UCSD-AML1 (cell line): ENCODE data around the gene TFPI2.
"Not testable (repeated sequence)": the region's sequence is repeated elsewhere in the genome, so short reads cannot be mapped to it uniquely, and the experiment has no call there.

ENCODE experiments used
- DNase-seq: peaks from one replicate; lab custom pipeline; 2025; ENCODE audit not compliant: unreplicated experiment; lab: John Stamatoyannopoulos, UW

The TFPI2 gene

GRCh38 chr7:93890464-93891068 lies at the start of gene TFPI2:
TFPI2 (minus strand) TSS chr7:93890753; CDS start chr7:93890678, 75 bp downstream.
- no peak for DNase-seq

GRCh38 chr7:93938293-93938692 lies 47.7 kb upstream of the TFPI2 start:
- DNase-seq: no peak

- DNase-seq: no peak
Observed at GRCh38 chr7:93937818-93938217, 47.3 kb upstream of the TFPI2 start.

GRCh38 chr7:93935102-93935501 lies 44.5 kb upstream of the TFPI2 start:
- no peak for DNase-seq

- no peak for DNase-seq
Observed at GRCh38 chr7:93933156-93933555, 42.6 kb upstream of the TFPI2 start.

- DNase-seq: no peak
Observed at GRCh38 chr7:93931655-93932054, 41.1 kb upstream of the TFPI2 start.

- no peak for DNase-seq
Observed at GRCh38 chr7:93927585-93927984, 37.0 kb upstream of the TFPI2 start.

GRCh38 chr7:93926800-93927199 lies 36.2 kb upstream of the TFPI2 start:
- DNase-seq: no peak

GRCh38 chr7:93923942-93924341 lies 33.4 kb upstream of the TFPI2 start:
- DNase-seq: no peak

- DNase-seq: no peak
Observed at GRCh38 chr7:93923296-93923695, 32.7 kb upstream of the TFPI2 start.

GRCh38 chr7:93921607-93922566 lies 31.3 kb upstream of the TFPI2 start, which contains the start of gene GNG11:
GNG11 (plus strand) TSS chr7:93921735; CDS start chr7:93922138, 403 bp downstream.
- DNase-seq: peak; percentile 8

- no peak for DNase-seq
Observed at GRCh38 chr7:93921186-93921585, 30.6 kb upstream of the TFPI2 start.

- no peak for DNase-seq
Observed at GRCh38 chr7:93920496-93921182, 30.1 kb upstream of the TFPI2 start.

GRCh38 chr7:93916315-93916714 lies 25.8 kb upstream of the TFPI2 start:
- DNase-seq: not testable (repeated sequence)

GRCh38 chr7:93915888-93916287 lies 25.3 kb upstream of the TFPI2 start:
- DNase-seq: not testable (repeated sequence)

GRCh38 chr7:93915206-93915842 lies 24.8 kb upstream of the TFPI2 start:
- DNase-seq: not testable (repeated sequence)

- no peak for DNase-seq
Observed at GRCh38 chr7:93914581-93915066, 24.1 kb upstream of the TFPI2 start.

- no peak for DNase-seq
Observed at GRCh38 chr7:93913197-93913596, 22.6 kb upstream of the TFPI2 start.

GRCh38 chr7:93911661-93912060 lies 21.1 kb upstream of the TFPI2 start:
- not testable (repeated sequence) for DNase-seq

GRCh38 chr7:93911242-93911641 lies 20.7 kb upstream of the TFPI2 start:
- DNase-seq: not testable (repeated sequence)
